Stimulated activated CD4-positive, alpha-beta T cell treated with anti-CD3 and anti-CD28 coated beads, Interleukin-4, amount 100 ng/mL, for 24 hours (primary cell): Measurements from ENCODE around the gene SCYL3.
"Not testable (repeated sequence)": the region's sequence is repeated elsewhere in the genome, so short reads cannot be mapped to it uniquely, and the experiment has no call there.

ENCODE experiments used
- DNase-seq: peaks from one replicate; pipeline ENCODE4 v3.0.0-alpha.2; 2020

The SCYL3 gene

GRCh38 chr1:169893645-169894423 is at the start of gene SCYL3:
Gene SCYL3 (minus strand): TSS chr1:169893896. CDS start chr1:169888840, 5,056 bp downstream.
- peak; percentile 92 for DNase-seq

GRCh38 chr1:169941982-169942830 is 48.5 kb upstream of the SCYL3 start:
- no peak for DNase-seq

- DNase-seq, result no peak
These were observed 40.5 kb upstream of the SCYL3 start for GRCh38 chr1:169933984-169934725.

GRCh38 chr1:169931795-169932231 is 38.1 kb upstream of the SCYL3 start:
- no peak for DNase-seq

- no peak for DNase-seq
These were observed 35.5 kb upstream of the SCYL3 start for GRCh38 chr1:169929210-169929526.

- no peak for DNase-seq
These were observed 34.9 kb upstream of the SCYL3 start for GRCh38 chr1:169928438-169929209.

- no peak for DNase-seq
These were observed 32.1 kb upstream of the SCYL3 start for GRCh38 chr1:169925505-169926482.

- no peak for DNase-seq
These were observed 31.1 kb upstream of the SCYL3 start for GRCh38 chr1:169924829-169925228.

GRCh38 chr1:169924063-169924462 is 30.4 kb upstream of the SCYL3 start:
- DNase-seq, result no peak

GRCh38 chr1:169921080-169921479 is 27.4 kb upstream of the SCYL3 start:
- no peak for DNase-seq

- DNase-seq, result no peak
These were observed 25.2 kb upstream of the SCYL3 start for GRCh38 chr1:169918927-169919326.

- not testable (repeated sequence) for DNase-seq
These were observed 24.5 kb upstream of the SCYL3 start for GRCh38 chr1:169918220-169918619.

GRCh38 chr1:169915150-169915549 is 21.5 kb upstream of the SCYL3 start:
- no peak for DNase-seq

- DNase-seq, result no peak
These were observed 20.8 kb upstream of the SCYL3 start for GRCh38 chr1:169914531-169914930.

- DNase-seq, result no peak
These were observed 15.8 kb upstream of the SCYL3 start for GRCh38 chr1:169909499-169909898.

- DNase-seq, result no peak
These were observed 13.2 kb upstream of the SCYL3 start for GRCh38 chr1:169906938-169907337.

GRCh38 chr1:169904834-169905233 is 11.1 kb upstream of the SCYL3 start:
- DNase-seq, result no peak

- DNase-seq, result no peak
These were observed 9.1 kb upstream of the SCYL3 start for GRCh38 chr1:169902751-169903150.

GRCh38 chr1:169901115-169901514 is 7.4 kb upstream of the SCYL3 start:
- no peak for DNase-seq

GRCh38 chr1:169900571-169900970 is 6.9 kb upstream of the SCYL3 start:
- no peak for DNase-seq

GRCh38 chr1:169899519-169900217 is 6.0 kb upstream of the SCYL3 start:
- no peak for DNase-seq
